ENCODE data around the gene ARHGAP11A.

DNA sequence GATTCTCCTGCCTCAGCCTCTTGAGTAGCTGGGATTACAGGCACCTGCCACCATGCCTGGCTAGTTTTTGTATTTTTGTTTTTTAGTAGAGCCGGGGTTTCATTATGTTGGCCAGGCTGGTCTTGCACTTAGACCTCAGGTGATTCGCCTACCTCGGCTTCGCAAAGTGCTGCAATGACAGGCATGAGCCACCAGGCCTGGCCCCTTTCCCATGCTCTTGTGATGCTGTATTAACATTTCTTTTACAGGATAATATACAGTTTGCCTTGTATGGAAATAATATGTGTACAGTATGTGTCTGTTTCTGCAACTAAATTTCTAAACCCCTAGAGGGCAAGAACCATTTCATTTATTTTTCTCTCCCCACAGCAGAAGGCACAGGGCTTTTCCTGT is 64.0 kb downstream of the ARHGAP11A start:
- no peak for TF ChIP-seq POLR2AphosphoS5 (IDR thresholded peaks at IDR 0.05; ENCODE audit: insufficient read depth, low read depth, low read length)
- TF ChIP-seq POLR2A (IDR thresholded peaks at IDR 0.05; ENCODE audit: low read depth, low read length): no peak
- TF ChIP-seq, protein P1, sequence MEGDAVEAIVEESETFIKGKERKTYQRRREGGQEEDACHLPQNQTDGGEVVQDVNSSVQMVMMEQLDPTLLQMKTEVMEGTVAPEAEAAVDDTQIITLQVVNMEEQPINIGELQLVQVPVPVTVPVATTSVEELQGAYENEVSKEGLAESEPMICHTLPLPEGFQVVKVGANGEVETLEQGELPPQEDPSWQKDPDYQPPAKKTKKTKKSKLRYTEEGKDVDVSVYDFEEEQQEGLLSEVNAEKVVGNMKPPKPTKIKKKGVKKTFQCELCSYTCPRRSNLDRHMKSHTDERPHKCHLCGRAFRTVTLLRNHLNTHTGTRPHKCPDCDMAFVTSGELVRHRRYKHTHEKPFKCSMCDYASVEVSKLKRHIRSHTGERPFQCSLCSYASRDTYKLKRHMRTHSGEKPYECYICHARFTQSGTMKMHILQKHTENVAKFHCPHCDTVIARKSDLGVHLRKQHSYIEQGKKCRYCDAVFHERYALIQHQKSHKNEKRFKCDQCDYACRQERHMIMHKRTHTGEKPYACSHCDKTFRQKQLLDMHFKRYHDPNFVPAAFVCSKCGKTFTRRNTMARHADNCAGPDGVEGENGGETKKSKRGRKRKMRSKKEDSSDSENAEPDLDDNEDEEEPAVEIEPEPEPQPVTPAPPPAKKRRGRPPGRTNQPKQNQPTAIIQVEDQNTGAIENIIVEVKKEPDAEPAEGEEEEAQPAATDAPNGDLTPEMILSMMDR (IDR thresholded peaks at IDR 0.05; ENCODE audit: extremely low read depth in 1 of 2, insufficient read depth in 1 of 2, low read depth in 1 of 2, low read length in 2 of 2): no peak
- no peak for TF ChIP-seq EZH2 (IDR thresholded peaks at IDR 0.05; ENCODE audit: borderline replicate concordance, low read depth, low read length, severe bottlenecking)
- no peak for TF ChIP-seq MYC (IDR thresholded peaks at IDR 0.05; ENCODE audit: low read depth, low read length)
- no peak for TF ChIP-seq JUN (IDR thresholded peaks at IDR 0.05; ENCODE audit: borderline replicate concordance, insufficient read depth, insufficient read length, low read depth)
- TF ChIP-seq, protein P2, sequence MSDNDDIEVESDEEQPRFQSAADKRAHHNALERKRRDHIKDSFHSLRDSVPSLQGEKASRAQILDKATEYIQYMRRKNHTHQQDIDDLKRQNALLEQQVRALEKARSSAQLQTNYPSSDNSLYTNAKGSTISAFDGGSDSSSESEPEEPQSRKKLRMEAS (IDR thresholded peaks at IDR 0.05; ENCODE audit: insufficient read depth, insufficient read length): no peak

Data from endothelial cell of umbilical vein (primary cell).